HEK293 (cell line): ENCODE measurements around the gene APOE.

Experiments
- GLIS1 ChIP-seq: fragments of 450-650 bp; formaldehyde crosslinking; IDR thresholded peaks from 2 replicates; pipeline ENCODE4 v1.5.1; 2016; ENCODE audit warnings: missing biosample characterization, missing genetic modification characterization
- KLF9 ChIP-seq: fragments of 450-650 bp; formaldehyde crosslinking; IDR thresholded peaks from 2 replicates; pipeline ENCODE4 v1.5.1; 2016; ENCODE audit warnings: missing biosample characterization, missing genetic modification characterization, low read depth
- SP2 ChIP-seq: fragments of 450-650 bp; formaldehyde crosslinking; IDR thresholded peaks from 2 replicates; pipeline ENCODE4 v1.5.1; 2016; ENCODE audit warnings: missing biosample characterization, missing genetic modification characterization
- SP3 ChIP-seq: fragments of 450-650 bp; formaldehyde crosslinking; IDR thresholded peaks from 2 replicates; pipeline ENCODE4 v1.5.1; 2016; ENCODE audit warnings: missing biosample characterization, missing genetic modification characterization
- YY1 ChIP-seq: fragments of 450-650 bp; formaldehyde crosslinking; IDR thresholded peaks from 2 replicates; pipeline ENCODE4 v1.5.1; 2018; ENCODE audit warnings: missing biosample characterization, missing genetic modification characterization
- ZBTB1 ChIP-seq: fragments of 450-650 bp; formaldehyde crosslinking; IDR thresholded peaks from 2 replicates; pipeline ENCODE4 v1.5.1; 2016; ENCODE audit warnings: missing biosample characterization, missing genetic modification characterization
- ZBTB20 ChIP-seq: fragments of 450-650 bp; formaldehyde crosslinking; IDR thresholded peaks from 2 replicates; pipeline ENCODE4 v1.5.1; 2016; ENCODE audit warnings: missing biosample characterization, missing genetic modification characterization
- ZBTB21 ChIP-seq: fragments of 450-650 bp; formaldehyde crosslinking; IDR thresholded peaks from 2 replicates; pipeline ENCODE4 v1.5.1; 2017; ENCODE audit warnings: missing biosample characterization, missing genetic modification characterization
- ZEB2 ChIP-seq: fragments of 450-650 bp; formaldehyde crosslinking; IDR thresholded peaks from 2 replicates; pipeline ENCODE4 v1.5.1; 2016; ENCODE audit warnings: missing biosample characterization, missing genetic modification characterization
- ZFP37 ChIP-seq: fragments of 450-650 bp; formaldehyde crosslinking; IDR thresholded peaks from 2 replicates; pipeline ENCODE4 v1.5.1; 2016; ENCODE audit warnings: missing biosample characterization, missing genetic modification characterization
- ZNF140 ChIP-seq: fragments of 450-650 bp; formaldehyde crosslinking; IDR thresholded peaks from 2 replicates; pipeline ENCODE4 v1.5.1; 2016; ENCODE audit warnings: missing biosample characterization, missing genetic modification characterization
- ZNF23 ChIP-seq: fragments of 450-650 bp; formaldehyde crosslinking; IDR thresholded peaks from 2 replicates; pipeline ENCODE4 v1.5.1; 2016; ENCODE audit warnings: missing biosample characterization, missing genetic modification characterization, borderline replicate concordance
- ZNF248 ChIP-seq: fragments of 450-650 bp; formaldehyde crosslinking; IDR thresholded peaks from 2 replicates; pipeline ENCODE4 v1.5.1; 2017; ENCODE audit warnings: missing biosample characterization, missing genetic modification characterization
- ZNF292 ChIP-seq: fragments of 450-650 bp; formaldehyde crosslinking; IDR thresholded peaks from 2 replicates; pipeline ENCODE4 v1.5.1; 2016; ENCODE audit warnings: low read depth, missing biosample characterization, missing genetic modification characterization, borderline replicate concordance
- ZNF335 ChIP-seq: fragments of 450-650 bp; formaldehyde crosslinking; conservative IDR thresholded peaks from 2 replicates; pipeline ENCODE4 v1.5.1; 2016; ENCODE audit warnings: missing biosample characterization, missing genetic modification characterization
- ZNF416 ChIP-seq: fragments of 450-650 bp; formaldehyde crosslinking; IDR thresholded peaks from 2 replicates; pipeline ENCODE4 v1.5.1; 2016; ENCODE audit warnings: missing biosample characterization, missing genetic modification characterization
- ZNF426 ChIP-seq: fragments of 450-650 bp; formaldehyde crosslinking; IDR thresholded peaks from 2 replicates; pipeline ENCODE4 v1.5.1; 2017; ENCODE audit warnings: missing biosample characterization, missing genetic modification characterization, mild to moderate bottlenecking, inconsistent platforms, moderate library complexity
- ZNF48 ChIP-seq: fragments of 450-650 bp; formaldehyde crosslinking; IDR thresholded peaks from 2 replicates; pipeline ENCODE4 v1.5.1; 2016; ENCODE audit warnings: missing biosample characterization, missing genetic modification characterization
- ZNF549 ChIP-seq: fragments of 450-650 bp; IDR thresholded peaks from 2 replicates; pipeline ENCODE4 v1.5.1; 2018; ENCODE audit warnings: missing biosample characterization, missing genetic modification characterization, mild to moderate bottlenecking, inconsistent platforms, moderate library complexity
- ZNF571 ChIP-seq: fragments of 450-650 bp; formaldehyde crosslinking; IDR thresholded peaks from 2 replicates; pipeline ENCODE4 v1.5.0; 2017; ENCODE audit warnings: missing biosample characterization, missing genetic modification characterization
- ZNF585B ChIP-seq: fragments of 450-650 bp; formaldehyde crosslinking; IDR thresholded peaks from 2 replicates; pipeline ENCODE4 v1.5.1; 2016; ENCODE audit warnings: missing biosample characterization, missing genetic modification characterization
- ZNF621 ChIP-seq: fragments of 450-650 bp; formaldehyde crosslinking; IDR thresholded peaks from 2 replicates; pipeline ENCODE4 v1.5.1; 2017; ENCODE audit warnings: missing biosample characterization, missing genetic modification characterization
- ZNF629 ChIP-seq: fragments of 450-650 bp; formaldehyde crosslinking; IDR thresholded peaks from 2 replicates; pipeline ENCODE4 v1.5.1; 2017; ENCODE audit warnings: missing biosample characterization, missing genetic modification characterization
- ZNF677 ChIP-seq: fragments of 450-650 bp; IDR thresholded peaks from 2 replicates; pipeline ENCODE4 v1.5.0; 2018; ENCODE audit warnings: missing biosample characterization, mild to moderate bottlenecking, missing genetic modification characterization, moderate library complexity
- ZNF777 ChIP-seq: fragments of 450-650 bp; formaldehyde crosslinking; IDR thresholded peaks from 2 replicates; pipeline ENCODE4 v1.5.1; 2017; ENCODE audit warnings: missing biosample characterization, missing genetic modification characterization, borderline replicate concordance
- ZSCAN30 ChIP-seq: fragments of 450-650 bp; IDR thresholded peaks from 2 replicates; pipeline ENCODE4 v1.5.1; 2018; ENCODE audit warnings: missing biosample characterization, mild to moderate bottlenecking, missing genetic modification characterization, moderate library complexity
- TF ChIP-seq, protein P1 (sequence below): fragments of 450-650 bp; formaldehyde crosslinking; IDR thresholded peaks from 2 replicates; pipeline ENCODE4 v1.5.1; 2017; ENCODE audit warnings: missing biosample characterization, missing genetic modification characterization
- TF ChIP-seq, protein P2 (sequence below): sonication (generic); formaldehyde crosslinking; IDR thresholded peaks from 2 replicates; pipeline ENCODE4 v1.8.1; 2022; ENCODE audit warnings: mild to moderate bottlenecking, moderate library complexity, missing genetic modification reagents
- TF ChIP-seq, protein P3 (sequence below): fragments of 450-650 bp; formaldehyde crosslinking; IDR thresholded peaks from 2 replicates; pipeline ENCODE4 v1.5.1; 2016; ENCODE audit warnings: missing biosample characterization, missing genetic modification characterization
- TF ChIP-seq, protein P4 (sequence below): fragments of 450-650 bp; formaldehyde crosslinking; IDR thresholded peaks from 2 replicates; pipeline ENCODE4 v1.5.1; 2016; ENCODE audit warnings: missing biosample characterization, missing genetic modification characterization
- TF ChIP-seq, protein P5 (sequence below): fragments of 450-650 bp; IDR thresholded peaks from 2 replicates; pipeline ENCODE4 v1.5.1; 2018; ENCODE audit warnings: missing biosample characterization, mild to moderate bottlenecking, missing genetic modification characterization
- TF ChIP-seq, protein P6 (sequence below): fragments of 450-650 bp; formaldehyde crosslinking; IDR thresholded peaks from 2 replicates; pipeline ENCODE4 v1.5.1; 2016; ENCODE audit warnings: missing biosample characterization, missing genetic modification characterization

The APOE gene

DNA sequence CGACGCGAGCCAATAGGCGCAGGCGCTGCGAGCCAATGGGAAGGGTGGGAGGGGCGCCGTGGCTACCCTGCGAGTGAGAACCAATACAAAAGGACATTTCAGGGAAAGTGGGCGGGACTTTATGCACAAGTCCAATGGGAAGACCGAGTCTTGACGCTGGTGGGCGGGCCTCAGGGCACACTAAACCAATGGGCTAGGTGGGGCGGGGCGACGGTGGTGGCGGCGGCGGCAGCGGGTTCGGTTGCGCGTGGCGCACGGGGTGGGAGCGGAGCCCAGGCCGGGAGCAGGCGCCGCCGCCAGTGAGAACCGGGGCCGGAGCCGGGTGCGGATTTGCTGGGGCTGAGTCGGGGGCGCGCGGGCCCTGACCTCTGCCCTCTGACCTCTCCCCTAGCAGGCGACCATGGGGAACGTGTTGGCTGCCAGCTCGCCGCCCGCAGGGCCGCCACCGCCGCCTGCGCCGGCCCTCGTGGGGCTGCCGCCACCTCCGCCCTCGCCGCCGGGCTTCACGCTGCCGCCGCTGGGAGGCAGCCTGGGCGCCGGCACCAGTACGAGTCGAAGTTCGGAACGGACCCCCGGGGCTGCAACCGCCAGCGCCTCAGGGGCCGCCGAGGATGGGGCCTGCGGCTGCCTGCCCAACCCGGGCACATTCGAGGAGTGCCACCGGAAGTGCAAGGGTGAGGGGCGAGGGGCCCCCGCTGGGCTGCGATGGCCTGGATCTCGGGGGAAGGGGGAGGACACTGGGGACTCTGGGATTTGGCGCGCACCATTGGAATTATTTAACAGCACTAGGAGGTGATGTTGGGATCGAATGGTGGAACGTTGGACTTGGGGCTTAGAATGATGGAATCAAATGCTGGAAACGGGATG lies 14.3 kb upstream of the APOE start, which contains the start of gene TOMM40 (continued):
- no peak for TF ChIP-seq ZBTB1 (tag by site-specific recombination)
- TF ChIP-seq, protein P1, sequence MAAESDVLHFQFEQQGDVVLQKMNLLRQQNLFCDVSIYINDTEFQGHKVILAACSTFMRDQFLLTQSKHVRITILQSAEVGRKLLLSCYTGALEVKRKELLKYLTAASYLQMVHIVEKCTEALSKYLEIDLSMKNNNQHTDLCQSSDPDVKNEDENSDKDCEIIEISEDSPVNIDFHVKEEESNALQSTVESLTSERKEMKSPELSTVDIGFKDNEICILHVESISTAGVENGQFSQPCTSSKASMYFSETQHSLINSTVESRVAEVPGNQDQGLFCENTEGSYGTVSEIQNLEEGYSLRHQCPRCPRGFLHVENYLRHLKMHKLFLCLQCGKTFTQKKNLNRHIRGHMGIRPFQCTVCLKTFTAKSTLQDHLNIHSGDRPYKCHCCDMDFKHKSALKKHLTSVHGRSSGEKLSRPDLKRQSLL (tag by site-specific recombination): no peak
- TF ChIP-seq ZFP37 (tag by site-specific recombination): no peak
- TF ChIP-seq, protein P2, sequence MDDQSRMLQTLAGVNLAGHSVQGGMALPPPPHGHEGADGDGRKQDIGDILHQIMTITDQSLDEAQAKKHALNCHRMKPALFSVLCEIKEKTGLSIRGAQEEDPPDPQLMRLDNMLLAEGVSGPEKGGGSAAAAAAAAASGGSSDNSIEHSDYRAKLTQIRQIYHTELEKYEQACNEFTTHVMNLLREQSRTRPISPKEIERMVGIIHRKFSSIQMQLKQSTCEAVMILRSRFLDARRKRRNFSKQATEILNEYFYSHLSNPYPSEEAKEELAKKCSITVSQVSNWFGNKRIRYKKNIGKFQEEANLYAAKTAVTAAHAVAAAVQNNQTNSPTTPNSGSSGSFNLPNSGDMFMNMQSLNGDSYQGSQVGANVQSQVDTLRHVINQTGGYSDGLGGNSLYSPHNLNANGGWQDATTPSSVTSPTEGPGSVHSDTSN (CRISPR knock-in tag): 0 out of 2 replicates have a peak, but pooled peaks have one; percentile 36
- TF ChIP-seq KLF9 (tag by site-specific recombination): peak; percentile 26
- no peak for TF ChIP-seq ZNF777
- no peak for TF ChIP-seq ZNF549 (tag by site-specific recombination)
- TF ChIP-seq ZNF426 (tag by site-specific recombination): no peak
- peak; percentile 91 for TF ChIP-seq ZNF335 (tag by site-specific recombination)
- TF ChIP-seq ZNF248 (tag by site-specific recombination): no peak
- no peak for TF ChIP-seq ZNF677 (tag by site-specific recombination)
- TF ChIP-seq, protein P3, sequence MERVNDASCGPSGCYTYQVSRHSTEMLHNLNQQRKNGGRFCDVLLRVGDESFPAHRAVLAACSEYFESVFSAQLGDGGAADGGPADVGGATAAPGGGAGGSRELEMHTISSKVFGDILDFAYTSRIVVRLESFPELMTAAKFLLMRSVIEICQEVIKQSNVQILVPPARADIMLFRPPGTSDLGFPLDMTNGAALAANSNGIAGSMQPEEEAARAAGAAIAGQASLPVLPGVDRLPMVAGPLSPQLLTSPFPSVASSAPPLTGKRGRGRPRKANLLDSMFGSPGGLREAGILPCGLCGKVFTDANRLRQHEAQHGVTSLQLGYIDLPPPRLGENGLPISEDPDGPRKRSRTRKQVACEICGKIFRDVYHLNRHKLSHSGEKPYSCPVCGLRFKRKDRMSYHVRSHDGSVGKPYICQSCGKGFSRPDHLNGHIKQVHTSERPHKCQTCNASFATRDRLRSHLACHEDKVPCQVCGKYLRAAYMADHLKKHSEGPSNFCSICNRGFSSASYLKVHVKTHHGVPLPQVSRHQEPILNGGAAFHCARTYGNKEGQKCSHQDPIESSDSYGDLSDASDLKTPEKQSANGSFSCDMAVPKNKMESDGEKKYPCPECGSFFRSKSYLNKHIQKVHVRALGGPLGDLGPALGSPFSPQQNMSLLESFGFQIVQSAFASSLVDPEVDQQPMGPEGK (tag by site-specific recombination): peak; percentile 38; the same call in 1 of the 2 replicates
- peak; percentile 97 for TF ChIP-seq SP2
- TF ChIP-seq ZNF621 (tag by site-specific recombination): no peak
- TF ChIP-seq ZBTB21 (tag by site-specific recombination): no peak
- TF ChIP-seq GLIS1 (tag by site-specific recombination): 0 out of 2 replicates have a peak, but pooled peaks have one; percentile 10
- TF ChIP-seq ZBTB20 (tag by site-specific recombination): peak; percentile 52; the same call in 1 of the 2 replicates
- TF ChIP-seq ZNF585B (tag by site-specific recombination): no peak
- 0 out of 2 replicates have a peak, but pooled peaks have one; percentile 47 for TF ChIP-seq ZSCAN30
- TF ChIP-seq SP3 (tag by site-specific recombination): peak; percentile 95
- TF ChIP-seq ZNF140 (tag by site-specific recombination): no peak
- 0 out of 2 replicates have a peak, but pooled peaks have one; percentile 33 for TF ChIP-seq YY1
- TF ChIP-seq, protein P4, sequence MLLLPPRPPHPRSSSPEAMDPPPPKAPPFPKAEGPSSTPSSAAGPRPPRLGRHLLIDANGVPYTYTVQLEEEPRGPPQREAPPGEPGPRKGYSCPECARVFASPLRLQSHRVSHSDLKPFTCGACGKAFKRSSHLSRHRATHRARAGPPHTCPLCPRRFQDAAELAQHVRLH: peak; percentile 46; the same call in 1 of the 2 replicates
- no peak for TF ChIP-seq ZNF416 (tag by site-specific recombination)
- no peak for TF ChIP-seq ZNF629 (tag by site-specific recombination)
- TF ChIP-seq, protein P5, sequence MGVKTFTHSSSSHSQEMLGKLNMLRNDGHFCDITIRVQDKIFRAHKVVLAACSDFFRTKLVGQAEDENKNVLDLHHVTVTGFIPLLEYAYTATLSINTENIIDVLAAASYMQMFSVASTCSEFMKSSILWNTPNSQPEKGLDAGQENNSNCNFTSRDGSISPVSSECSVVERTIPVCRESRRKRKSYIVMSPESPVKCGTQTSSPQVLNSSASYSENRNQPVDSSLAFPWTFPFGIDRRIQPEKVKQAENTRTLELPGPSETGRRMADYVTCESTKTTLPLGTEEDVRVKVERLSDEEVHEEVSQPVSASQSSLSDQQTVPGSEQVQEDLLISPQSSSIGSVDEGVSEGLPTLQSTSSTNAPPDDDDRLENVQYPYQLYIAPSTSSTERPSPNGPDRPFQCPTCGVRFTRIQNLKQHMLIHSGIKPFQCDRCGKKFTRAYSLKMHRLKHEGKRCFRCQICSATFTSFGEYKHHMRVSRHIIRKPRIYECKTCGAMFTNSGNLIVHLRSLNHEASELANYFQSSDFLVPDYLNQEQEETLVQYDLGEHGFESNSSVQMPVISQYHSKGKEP (tag by site-specific recombination): no peak
- TF ChIP-seq, protein P6, sequence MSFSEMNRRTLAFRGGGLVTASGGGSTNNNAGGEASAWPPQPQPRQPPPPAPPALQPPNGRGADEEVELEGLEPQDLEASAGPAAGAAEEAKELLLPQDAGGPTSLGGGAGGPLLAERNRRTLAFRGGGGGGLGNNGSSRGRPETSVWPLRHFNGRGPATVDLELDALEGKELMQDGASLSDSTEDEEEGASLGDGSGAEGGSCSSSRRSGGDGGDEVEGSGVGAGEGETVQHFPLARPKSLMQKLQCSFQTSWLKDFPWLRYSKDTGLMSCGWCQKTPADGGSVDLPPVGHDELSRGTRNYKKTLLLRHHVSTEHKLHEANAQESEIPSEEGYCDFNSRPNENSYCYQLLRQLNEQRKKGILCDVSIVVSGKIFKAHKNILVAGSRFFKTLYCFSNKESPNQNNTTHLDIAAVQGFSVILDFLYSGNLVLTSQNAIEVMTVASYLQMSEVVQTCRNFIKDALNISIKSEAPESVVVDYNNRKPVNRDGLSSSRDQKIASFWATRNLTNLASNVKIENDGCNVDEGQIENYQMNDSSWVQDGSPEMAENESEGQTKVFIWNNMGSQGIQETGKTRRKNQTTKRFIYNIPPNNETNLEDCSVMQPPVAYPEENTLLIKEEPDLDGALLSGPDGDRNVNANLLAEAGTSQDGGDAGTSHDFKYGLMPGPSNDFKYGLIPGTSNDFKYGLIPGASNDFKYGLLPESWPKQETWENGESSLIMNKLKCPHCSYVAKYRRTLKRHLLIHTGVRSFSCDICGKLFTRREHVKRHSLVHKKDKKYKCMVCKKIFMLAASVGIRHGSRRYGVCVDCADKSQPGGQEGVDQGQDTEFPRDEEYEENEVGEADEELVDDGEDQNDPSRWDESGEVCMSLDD (tag by site-specific recombination): 0 out of 2 replicates have a peak, but pooled peaks have one; percentile 54
- TF ChIP-seq ZEB2 (tag by site-specific recombination): no peak
- TF ChIP-seq ZNF292: no peak
- TF ChIP-seq ZNF48 (tag by site-specific recombination): no peak
- no peak for TF ChIP-seq ZNF23 (tag by site-specific recombination)
- TF ChIP-seq ZNF571: no peak
